Muscle of leg (tissue), 11 donors: ENCODE data around the gene ADGRL2. TPM values are rescaled to one million over a fixed set of nuclear protein-coding genes. Genes with fewer than 3 reads are reported as not detected.

Source experiments
- DNase-seq: peaks from one replicate; pipeline ENCODE4 v3.0.0; 2013
- H3K27ac ChIP-seq: one replicate; pipeline ENCODE4 v1.5.1; 2013; ENCODE audit warnings: mild to moderate bottlenecking, low read length, control low read depth
- H3K27me3 ChIP-seq: one replicate; pipeline ENCODE4 v1.6.1; 2013; ENCODE audit warnings: low read length; ENCODE audit not compliant: control insufficient read depth, insufficient read depth
- H3K36me3 ChIP-seq: one replicate; pipeline ENCODE4 v1.6.1; 2013; ENCODE audit warnings: low read length; ENCODE audit not compliant: control insufficient read depth, insufficient read depth
- H3K4me1 ChIP-seq: one replicate; pipeline ENCODE4 v1.6.1; 2013; ENCODE audit warnings: low read length; ENCODE audit not compliant: control insufficient read depth, insufficient read depth
- H3K4me3 ChIP-seq: one replicate; pipeline ENCODE4 v1.5.1; 2013; ENCODE audit warnings: low read length, control low read depth
- H3K9me3 ChIP-seq: replicated peaks from 2 replicates; pipeline ENCODE4 v1.6.1; 2013; ENCODE audit warnings: low read depth, low read length; ENCODE audit not compliant: control insufficient read depth
- WGBS: methylation state at CpG from one replicate; pipeline ENCODE4 v1.1.5; 2013; ENCODE audit warnings: missing lambda C conversion rate; ENCODE audit not compliant: insufficient coverage; 5-methylcytosine and 5-hydroxymethylcytosine counted together
- polyA plus RNA-seq, 8 donors: library from polyadenylated mRNA; unstranded; fragments of 120-200 nt; gene quantifications; one replicate each; pipeline versions ENCODE4 v1.2.1 to v1.2.3, GENCODE V29; 2013; ENCODE audit warnings: inconsistent platforms in 1 of 8, low replicate concordance in 1 of 8; ENCODE audit not compliant: insufficient read length in 8 of 8, insufficient read depth in 1 of 8
- total RNA-seq: library from RNA; stranded (reverse); fragments of 120-200 nt; gene quantifications from one replicate; pipeline ENCODE4 v1.2.4, GENCODE V29; 2013

The ADGRL2 gene
- total and polyA plus RNA-seq, 9 donors, result 50.2 to 121 (median 76.9) TPM

- 88% methylated on average over 3 of the region's 4 CpGs for WGBS
- no peaks in the 10 kb centered on the region for H3K4me1 ChIP-seq
- DNase-seq, result no peak
- no peaks in the 10 kb centered on the region for H3K27me3 ChIP-seq
- H3K4me3 ChIP-seq, result no peak overlapping the region
- peaks cover 3% of the 10 kb centered on the region for H3K36me3 ChIP-seq
- H3K9me3 ChIP-seq, result no peaks in the 10 kb centered on the region
- H3K27ac ChIP-seq, result no peak overlapping the region
These were observed 88.4 kb downstream of the ADGRL2 start for GRCh38 chr1:81889166-81889565.

DNA sequence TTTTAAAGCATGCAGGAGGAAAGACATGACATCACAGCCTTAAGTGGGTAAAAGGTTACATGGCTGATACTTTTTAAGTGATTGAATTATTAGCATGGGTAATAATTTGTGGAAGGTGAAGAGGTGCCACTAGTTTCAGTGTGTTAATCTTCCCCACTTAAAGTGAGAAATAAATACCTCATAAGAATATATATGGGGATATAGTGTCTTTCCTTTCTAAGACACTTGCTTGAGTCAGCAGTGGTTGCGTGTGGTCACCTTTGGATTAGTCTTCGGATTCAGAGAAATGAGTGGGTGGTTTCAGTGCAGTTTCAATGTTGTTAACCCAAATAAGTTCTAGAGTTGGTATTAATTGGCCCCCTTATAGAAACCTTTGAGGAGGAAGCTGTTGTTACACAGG lies 94.1 kb downstream of the ADGRL2 start:
- H3K4me3 ChIP-seq, result no peak overlapping the region
- no peaks in the 10 kb centered on the region for H3K9me3 ChIP-seq
- H3K27me3 ChIP-seq, result no peaks in the 10 kb centered on the region
- WGBS, result 81% methylated on average over 2 of the region's 2 CpGs
- peaks cover 2% of the 10 kb centered on the region for H3K4me1 ChIP-seq
- H3K27ac ChIP-seq, result no peak overlapping the region
- no peak for DNase-seq
- H3K36me3 ChIP-seq, result peaks cover 3% of the 10 kb centered on the region

DNA sequence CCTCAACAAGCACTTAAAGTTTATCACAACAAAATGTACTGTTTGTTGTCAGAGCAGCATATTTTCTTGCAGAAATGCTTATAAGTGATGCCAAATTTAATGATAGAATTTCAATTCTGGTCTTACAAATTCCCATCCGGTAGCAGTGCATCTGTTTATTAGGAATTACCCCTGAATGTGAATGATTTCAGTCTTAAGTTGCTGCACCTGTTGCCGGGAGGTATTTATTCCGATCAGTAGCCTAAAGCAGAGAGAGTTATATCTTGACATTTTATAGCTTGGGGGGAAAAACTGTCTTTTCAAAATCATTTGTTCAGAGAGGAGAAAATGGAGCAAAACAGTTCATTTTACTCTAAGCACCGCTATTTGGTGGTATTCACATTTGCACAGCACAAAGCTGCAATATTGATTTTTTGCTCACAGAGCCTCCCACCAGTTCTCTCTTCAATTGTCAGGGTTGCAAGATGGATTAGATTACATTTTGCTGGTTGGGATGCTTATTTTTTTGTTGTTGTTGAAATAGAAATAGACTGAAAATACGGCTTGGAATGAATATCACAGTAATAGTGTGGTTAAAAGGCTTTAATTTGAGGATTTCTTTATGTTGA lies 98.6 kb downstream of the ADGRL2 start:
- no peak overlapping the region for H3K4me3 ChIP-seq
- H3K36me3 ChIP-seq, result no peaks in the 10 kb centered on the region
- no peaks in the 10 kb centered on the region for H3K9me3 ChIP-seq
- no peak for DNase-seq
- H3K27ac ChIP-seq, result no peak overlapping the region
- no peaks in the 10 kb centered on the region for H3K27me3 ChIP-seq
- H3K4me1 ChIP-seq, result peaks cover 5% of the 10 kb centered on the region
- WGBS, result no CpG with 5 or more reads among the region's 5 CpGs

- H3K4me1 ChIP-seq, result no peaks in the 10 kb centered on the region
- no peaks in the 10 kb centered on the region for H3K9me3 ChIP-seq
- no peaks in the 10 kb centered on the region for H3K27me3 ChIP-seq
- peaks cover 2% of the 10 kb centered on the region for H3K36me3 ChIP-seq
- no peak overlapping the region for H3K4me3 ChIP-seq
- no CpG with 5 or more reads among the region's 2 CpGs for WGBS
- no peak overlapping the region for H3K27ac ChIP-seq
- no peak for DNase-seq
These were observed 106.8 kb downstream of the ADGRL2 start for GRCh38 chr1:81907575-81907974.

DNA sequence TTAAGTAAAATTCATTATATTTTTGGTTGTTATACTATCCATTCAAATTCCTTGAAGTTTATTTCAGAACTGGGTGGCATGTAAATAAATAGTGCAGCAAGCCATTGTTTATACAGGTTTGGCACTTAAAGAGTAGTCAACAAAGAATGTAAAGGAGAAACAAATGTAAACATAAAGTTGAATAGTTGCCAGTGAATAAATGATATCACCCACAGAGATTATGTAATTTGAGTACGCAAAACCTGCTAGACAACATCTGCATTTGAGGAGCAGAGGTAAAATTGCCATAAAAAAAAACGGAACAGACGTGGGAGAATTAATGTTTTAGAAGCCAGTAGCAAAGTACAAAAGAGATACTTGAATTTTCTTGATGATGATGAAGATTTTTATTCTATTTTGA lies 111.6 kb downstream of the ADGRL2 start:
- Histone ChIP-seq H3K27me3 (no peaks in the 10 kb centered on the region), H3K27ac (no peak overlapping the region), H3K4me3 (no peak overlapping the region), H3K36me3 (no peaks in the 10 kb centered on the region), H3K4me1 (no peaks in the 10 kb centered on the region), H3K9me3 (no peaks in the 10 kb centered on the region)
- no CpG with 5 or more reads among the region's 3 CpGs for WGBS
- DNase-seq, result no peak

DNA sequence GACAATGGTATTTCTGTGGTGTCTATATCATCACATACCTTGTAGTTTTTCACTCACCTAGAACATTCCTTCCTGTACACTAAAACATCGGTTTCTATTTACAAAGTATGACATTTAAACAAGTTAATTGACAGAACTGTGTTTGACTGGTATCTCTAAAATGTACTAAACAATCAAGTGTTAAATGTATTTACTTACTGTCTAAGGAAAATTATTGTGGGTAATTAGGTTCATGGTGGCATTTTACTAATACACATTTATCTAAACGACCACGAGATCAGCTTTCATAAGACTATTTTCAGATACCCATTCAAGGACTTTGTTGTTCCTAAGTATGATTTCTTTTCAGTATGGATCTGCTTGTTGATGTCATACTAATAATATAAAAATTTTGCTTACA lies 115.2 kb downstream of the ADGRL2 start:
- no peak for DNase-seq
- Histone ChIP-seq H3K27ac (no peak overlapping the region), H3K4me3 (no peak overlapping the region), H3K27me3 (no peaks in the 10 kb centered on the region), H3K36me3 (no peaks in the 10 kb centered on the region), H3K9me3 (no peaks in the 10 kb centered on the region), H3K4me1 (peaks cover 4% of the 10 kb centered on the region)
- WGBS, result no CpG with 5 or more reads among the region's 3 CpGs

GRCh38 chr1:81920245-81920740 lies 119.6 kb downstream of the ADGRL2 start:
- no peaks in the 10 kb centered on the region for H3K27me3 ChIP-seq
- peak; percentile 61 for DNase-seq
- 76% methylated on average over 3 of the region's 6 CpGs for WGBS
- peak overlapping the region; percentile 74 for H3K27ac ChIP-seq
- H3K9me3 ChIP-seq, result no peaks in the 10 kb centered on the region
- H3K36me3 ChIP-seq, result no peaks in the 10 kb centered on the region
- no peak overlapping the region for H3K4me3 ChIP-seq
- H3K4me1 ChIP-seq, result peaks cover 4% of the 10 kb centered on the region

DNA sequence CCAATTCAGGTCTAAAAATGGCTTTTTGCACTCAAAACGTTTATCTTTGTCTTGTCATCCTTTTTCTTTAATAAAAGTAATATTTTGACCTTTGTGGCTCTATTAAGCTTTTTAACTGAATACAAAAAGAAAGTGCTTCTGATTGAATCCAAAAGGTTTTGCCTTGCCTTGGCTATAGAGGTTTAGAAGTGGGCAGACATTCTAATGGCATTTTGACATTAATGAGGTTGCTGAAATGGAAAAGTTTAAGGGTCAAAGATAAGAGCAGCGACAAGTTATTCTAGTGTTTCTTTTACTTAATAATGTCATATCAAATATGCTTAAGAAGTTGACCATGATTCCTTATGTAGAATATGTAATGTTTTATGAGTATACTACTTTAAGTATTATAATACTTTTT lies 120.2 kb downstream of the ADGRL2 start:
- no CpG with 5 or more reads among the region's 2 CpGs for WGBS
- Histone ChIP-seq H3K9me3 (no peaks in the 10 kb centered on the region), H3K27me3 (no peaks in the 10 kb centered on the region)

DNA sequence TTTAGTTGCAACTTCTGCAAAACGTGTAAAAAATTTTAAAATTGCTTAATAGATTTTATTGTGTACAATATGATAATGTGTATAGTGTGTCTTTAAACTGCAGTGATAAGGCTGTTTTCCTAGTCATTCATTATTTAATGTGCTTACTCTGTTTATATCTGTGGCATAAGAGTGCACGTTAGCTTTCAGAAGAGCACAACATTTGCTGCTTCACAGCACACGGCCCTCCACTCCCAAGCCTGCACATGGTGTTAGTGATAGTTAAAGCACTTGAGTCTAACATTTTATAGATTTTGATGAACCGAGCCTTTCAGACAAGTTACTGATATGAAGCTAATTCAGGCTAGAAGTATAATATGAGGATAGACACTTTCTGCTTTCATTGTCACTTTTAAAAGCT lies 120.6 kb downstream of the ADGRL2 start:
- no peak for DNase-seq
- no peaks in the 10 kb centered on the region for H3K27me3 ChIP-seq
- H3K4me1 ChIP-seq, result peaks cover 4% of the 10 kb centered on the region
- WGBS, result no CpG with 5 or more reads among the region's 4 CpGs
- no peak overlapping the region for H3K4me3 ChIP-seq
- H3K9me3 ChIP-seq, result no peaks in the 10 kb centered on the region
- H3K36me3 ChIP-seq, result no peaks in the 10 kb centered on the region
- no peak overlapping the region for H3K27ac ChIP-seq

More for the DNA sequence above, 120.2 kb downstream of the ADGRL2 start:
- DNase-seq, result no peak
- Histone ChIP-seq H3K36me3 (no peaks in the 10 kb centered on the region), H3K4me3 (no peak overlapping the region), H3K27ac (no peak overlapping the region), H3K4me1 (peaks cover 4% of the 10 kb centered on the region)

- no peaks in the 10 kb centered on the region for H3K27me3 ChIP-seq
- DNase-seq, result no peak
- H3K9me3 ChIP-seq, result no peaks in the 10 kb centered on the region
- H3K27ac ChIP-seq, result no peak overlapping the region
- no CpG with 5 or more reads among the region's 5 CpGs for WGBS
- H3K4me3 ChIP-seq, result no peak overlapping the region
- no peaks in the 10 kb centered on the region for H3K36me3 ChIP-seq
- H3K4me1 ChIP-seq, result peaks cover 4% of the 10 kb centered on the region
These were observed 121.2 kb downstream of the ADGRL2 start for GRCh38 chr1:81921851-81922462.
